ENCODE measurements around the gene GNG5.
"Not testable (repeated sequence)": the region's sequence is repeated elsewhere in the genome, so short reads cannot be mapped to it uniquely, and the experiment has no call there.

Gene GNG5

GRCh38 chr1:84462118-84462517 is 44.3 kb downstream of the GNG5 start:
- H3K4me1 ChIP-seq (ENCODE audit: control insufficient read depth, low read length), result no peaks in the 10 kb centered on the region
- no peaks in the 10 kb centered on the region for H3K36me3 ChIP-seq (ENCODE audit: control insufficient read depth, low read length)
- H3K4me2 ChIP-seq (ENCODE audit: low read length), result no peak overlapping the region
- no peaks in the 10 kb centered on the region for H3K9me3 ChIP-seq (ENCODE audit: control insufficient read depth, insufficient read depth, low read length)
- TF ChIP-seq EZH2phosphoT487 (IDR thresholded peaks at IDR 0.05; ENCODE audit: borderline replicate concordance, low read length) (no peak), CTCF (IDR thresholded peaks at IDR 0.05; ENCODE audit: low read depth, low read length, poor library complexity, severe bottlenecking) (no peak)
- H3K79me2 ChIP-seq (ENCODE audit: control insufficient read depth, low read length), result no peaks in the 10 kb centered on the region
- no peaks in the 10 kb centered on the region for H4K20me1 ChIP-seq (ENCODE audit: control insufficient read depth, insufficient read depth, low read depth, low read length)
- no peak overlapping the region for H3K27ac ChIP-seq (ENCODE audit: low read depth, low read length)
- H3K9me2 ChIP-seq (replicated peaks; ENCODE audit: control insufficient read depth, low read length), result no peaks in the 10 kb centered on the region
- H3K27me3 ChIP-seq (ENCODE audit: control insufficient read depth, low read length), result no peaks in the 10 kb centered on the region
- no peak overlapping the region for H3K4me3 ChIP-seq (ENCODE audit: low read length)
- no peaks in the 10 kb centered on the region for H3F3A ChIP-seq (ENCODE audit: control insufficient read depth, insufficient read depth)

- Histone ChIP-seq H3K4me3 (ENCODE audit: low read length) (no peak overlapping the region), H3K4me2 (ENCODE audit: low read length) (no peak overlapping the region), H3K9me2 (replicated peaks; ENCODE audit: control insufficient read depth, low read length) (no peaks in the 10 kb centered on the region), H3K27me3 (ENCODE audit: control insufficient read depth, low read length) (no peaks in the 10 kb centered on the region), H3K36me3 (ENCODE audit: control insufficient read depth, low read length) (no peaks in the 10 kb centered on the region), H3K79me2 (ENCODE audit: control insufficient read depth, low read length) (no peaks in the 10 kb centered on the region), H4K20me1 (ENCODE audit: control insufficient read depth, insufficient read depth, low read depth, low read length) (no peaks in the 10 kb centered on the region), H3K27ac (ENCODE audit: low read depth, low read length) (no peak overlapping the region), H3K4me1 (ENCODE audit: control insufficient read depth, low read length) (no peaks in the 10 kb centered on the region), H3K9me3 (ENCODE audit: control insufficient read depth, insufficient read depth, low read length) (no peaks in the 10 kb centered on the region), H3F3A (ENCODE audit: control insufficient read depth, insufficient read depth) (no peaks in the 10 kb centered on the region)
- TF ChIP-seq CTCF (IDR thresholded peaks at IDR 0.05; ENCODE audit: low read depth, low read length, poor library complexity, severe bottlenecking) (no peak), EZH2phosphoT487 (IDR thresholded peaks at IDR 0.05; ENCODE audit: borderline replicate concordance, low read length) (no peak)
Observed at GRCh38 chr1:84452436-84452835, 53.9 kb downstream of the GNG5 start.

- H3K79me2 ChIP-seq (ENCODE audit: control insufficient read depth, low read length), result no peaks in the 10 kb centered on the region
- H3K27ac ChIP-seq (ENCODE audit: low read depth, low read length), result no peak overlapping the region
- no peaks in the 10 kb centered on the region for H3K4me1 ChIP-seq (ENCODE audit: control insufficient read depth, low read length)
- H3K4me2 ChIP-seq (ENCODE audit: low read length), result no peak overlapping the region
- no peaks in the 10 kb centered on the region for H3F3A ChIP-seq (ENCODE audit: control insufficient read depth, insufficient read depth)
- no peaks in the 10 kb centered on the region for H3K27me3 ChIP-seq (ENCODE audit: control insufficient read depth, low read length)
- H3K4me3 ChIP-seq (ENCODE audit: low read length), result no peak overlapping the region
- no peak for TF ChIP-seq CTCF (IDR thresholded peaks at IDR 0.05; ENCODE audit: low read depth, low read length, poor library complexity, severe bottlenecking)
- no peak for TF ChIP-seq EZH2phosphoT487 (IDR thresholded peaks at IDR 0.05; ENCODE audit: borderline replicate concordance, low read length)
- no peaks in the 10 kb centered on the region for H3K9me2 ChIP-seq (replicated peaks; ENCODE audit: control insufficient read depth, low read length)
- no peaks in the 10 kb centered on the region for H3K36me3 ChIP-seq (ENCODE audit: control insufficient read depth, low read length)
- no peaks in the 10 kb centered on the region for H4K20me1 ChIP-seq (ENCODE audit: control insufficient read depth, insufficient read depth, low read depth, low read length)
- H3K9me3 ChIP-seq (ENCODE audit: control insufficient read depth, insufficient read depth, low read length), result no peaks in the 10 kb centered on the region
Observed at GRCh38 chr1:84450910-84451309, 55.5 kb downstream of the GNG5 start.

GRCh38 chr1:84448704-84449103 is 57.7 kb downstream of the GNG5 start:
- H4K20me1 ChIP-seq (ENCODE audit: control insufficient read depth, insufficient read depth, low read depth, low read length); H3K79me2 ChIP-seq (ENCODE audit: control insufficient read depth, low read length); H3K36me3 ChIP-seq (ENCODE audit: control insufficient read depth, low read length): not testable (repeated sequence)

More at GRCh38 chr1:84448704-84449103, 57.7 kb downstream of the GNG5 start:
- not testable (repeated sequence) for H3K27me3 ChIP-seq (ENCODE audit: control insufficient read depth, low read length); H3K9me3 ChIP-seq (ENCODE audit: control insufficient read depth, insufficient read depth, low read length); H3K4me1 ChIP-seq (ENCODE audit: control insufficient read depth, low read length); H3F3A ChIP-seq (ENCODE audit: control insufficient read depth, insufficient read depth); H3K27ac ChIP-seq (ENCODE audit: low read depth, low read length); H3K4me3 ChIP-seq (ENCODE audit: low read length); H3K9me2 ChIP-seq (replicated peaks; ENCODE audit: control insufficient read depth, low read length); H3K4me2 ChIP-seq (ENCODE audit: low read length)

Measured in DOHH2 (cell line).